ENCODE data around the gene TTLL5. TPM values are rescaled to one million over a fixed set of nuclear protein-coding genes. Genes with fewer than 3 reads are reported as not detected.
A peak's percentile ranks its signal among the peaks of the same experiment; 100 is the strongest.

Gene TTLL5
- total RNA-seq, 1 donor from 2014 or later, result 26.0 TPM

- H3K27me3 ChIP-seq, result no peaks in the 10 kb centered on the region
- intact Hi-C loops (cut with DNase I), result no loop called here
- H3K9me3 ChIP-seq, result no peaks in the 10 kb centered on the region
- no peak for DNase-seq
- TF ChIP-seq, protein P1, sequence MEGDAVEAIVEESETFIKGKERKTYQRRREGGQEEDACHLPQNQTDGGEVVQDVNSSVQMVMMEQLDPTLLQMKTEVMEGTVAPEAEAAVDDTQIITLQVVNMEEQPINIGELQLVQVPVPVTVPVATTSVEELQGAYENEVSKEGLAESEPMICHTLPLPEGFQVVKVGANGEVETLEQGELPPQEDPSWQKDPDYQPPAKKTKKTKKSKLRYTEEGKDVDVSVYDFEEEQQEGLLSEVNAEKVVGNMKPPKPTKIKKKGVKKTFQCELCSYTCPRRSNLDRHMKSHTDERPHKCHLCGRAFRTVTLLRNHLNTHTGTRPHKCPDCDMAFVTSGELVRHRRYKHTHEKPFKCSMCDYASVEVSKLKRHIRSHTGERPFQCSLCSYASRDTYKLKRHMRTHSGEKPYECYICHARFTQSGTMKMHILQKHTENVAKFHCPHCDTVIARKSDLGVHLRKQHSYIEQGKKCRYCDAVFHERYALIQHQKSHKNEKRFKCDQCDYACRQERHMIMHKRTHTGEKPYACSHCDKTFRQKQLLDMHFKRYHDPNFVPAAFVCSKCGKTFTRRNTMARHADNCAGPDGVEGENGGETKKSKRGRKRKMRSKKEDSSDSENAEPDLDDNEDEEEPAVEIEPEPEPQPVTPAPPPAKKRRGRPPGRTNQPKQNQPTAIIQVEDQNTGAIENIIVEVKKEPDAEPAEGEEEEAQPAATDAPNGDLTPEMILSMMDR (IDR thresholded peaks at IDR 0.05), result no peak
- no peak overlapping the region for H3K27ac ChIP-seq
- no peak for ATAC-seq
- H3K4me1 ChIP-seq, result peaks cover 5% of the 10 kb centered on the region
- no peaks in the 10 kb centered on the region for H3K36me3 ChIP-seq
- H3K4me3 ChIP-seq, result no peak overlapping the region
Measured at GRCh38 chr14:75879031-75879430, 218.0 kb downstream of the TTLL5 start.

GRCh38 chr14:75880512-75880911, 219.5 kb downstream of the TTLL5 start:
- peaks cover 13% of the 10 kb centered on the region for H3K4me1 ChIP-seq
- TF ChIP-seq, protein P1 (IDR thresholded peaks at IDR 0.05), result no peak
- DNase-seq, result no peak
- intact Hi-C loops (cut with DNase I), result no loop called here
- H3K36me3 ChIP-seq, result no peaks in the 10 kb centered on the region
- no peaks in the 10 kb centered on the region for H3K27me3 ChIP-seq
- H3K27ac ChIP-seq, result no peak overlapping the region
- ATAC-seq, result no peak
- H3K4me3 ChIP-seq, result no peak overlapping the region
- H3K9me3 ChIP-seq, result no peaks in the 10 kb centered on the region

DNA sequence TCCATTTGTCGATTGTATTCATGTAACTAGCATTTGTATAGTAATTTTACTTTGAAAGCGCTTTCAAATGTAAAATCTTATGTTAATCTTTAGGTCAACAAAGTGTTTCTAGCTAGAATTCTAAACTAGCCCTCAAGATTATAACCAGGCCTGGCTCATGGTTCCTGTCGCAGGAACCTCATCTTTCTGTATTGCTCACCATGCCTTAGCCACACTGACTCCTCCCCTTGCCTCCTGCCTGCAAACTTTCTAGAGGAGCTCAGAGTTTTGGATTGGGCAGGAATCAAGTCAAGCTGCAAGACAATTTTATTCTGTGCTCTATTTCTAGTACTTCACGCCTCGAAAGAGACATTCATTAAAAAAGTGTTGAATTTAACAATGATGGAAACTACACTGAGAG, 220.9 kb downstream of the TTLL5 start:
- Histone ChIP-seq H3K4me1 (peaks cover 16% of the 10 kb centered on the region), H3K9me3 (no peaks in the 10 kb centered on the region), H3K4me3 (no peak overlapping the region), H3K36me3 (no peaks in the 10 kb centered on the region), H3K27ac (no peak overlapping the region), H3K27me3 (no peaks in the 10 kb centered on the region)
- DNase-seq (no peak), ATAC-seq (no peak)
- TF ChIP-seq, protein P1 (IDR thresholded peaks at IDR 0.05), result no peak
- intact Hi-C loops (cut with DNase I), result no loop called here

- DNase-seq, result no peak
- no peaks in the 10 kb centered on the region for H3K27me3 ChIP-seq
- H3K27ac ChIP-seq, result no peak overlapping the region
- H3K4me1 ChIP-seq, result peaks cover 18% of the 10 kb centered on the region
- TF ChIP-seq, protein P1 (IDR thresholded peaks at IDR 0.05), result peak; percentile 30
- H3K36me3 ChIP-seq, result no peaks in the 10 kb centered on the region
- no peak overlapping the region for H3K4me3 ChIP-seq
- no peaks in the 10 kb centered on the region for H3K9me3 ChIP-seq
- ATAC-seq, result no peak
- intact Hi-C loops (cut with DNase I), result no loop called here
Measured at GRCh38 chr14:75884198-75884611, 223.2 kb downstream of the TTLL5 start.

DNA sequence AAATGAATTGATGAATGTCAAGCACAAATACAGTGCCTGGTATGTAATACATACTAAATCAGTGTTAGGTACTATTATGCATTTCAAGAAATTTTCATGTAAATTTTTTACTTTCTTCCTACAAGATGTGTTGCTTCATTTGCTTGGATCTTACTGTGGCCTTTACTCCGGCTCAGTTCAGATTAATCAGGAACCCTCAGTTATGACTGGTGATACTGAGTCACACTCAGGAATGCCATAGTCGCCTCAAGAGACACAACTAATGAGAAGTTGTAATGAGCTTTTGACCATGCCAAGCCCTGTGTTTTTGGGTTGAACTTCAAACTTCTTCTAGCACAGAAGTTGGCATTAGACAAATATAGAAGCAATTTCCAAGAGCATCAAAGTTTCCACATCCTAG, 224.8 kb downstream of the TTLL5 start:
- DNase-seq (no peak), ATAC-seq (no peak)
- TF ChIP-seq, protein P1 (IDR thresholded peaks at IDR 0.05), result no peak
- no peak overlapping the region for H3K4me3 ChIP-seq
- no peaks in the 10 kb centered on the region for H3K9me3 ChIP-seq
- H3K27ac ChIP-seq, result no peak overlapping the region
- intact Hi-C loops (cut with DNase I), result no loop called here
- H3K4me1 ChIP-seq, result peaks cover 18% of the 10 kb centered on the region
- H3K27me3 ChIP-seq, result no peaks in the 10 kb centered on the region
- H3K36me3 ChIP-seq, result no peaks in the 10 kb centered on the region

Measured in upper lobe of right lung (tissue), 1 donor.